OCI-M1 (cell line): Measurements from ENCODE around the gene LAMA4.

Source experiments
- DNase-seq: peaks from one replicate; lab custom pipeline; 2025; lab: John Stamatoyannopoulos, UW

The LAMA4 gene

GRCh38 chr6:112081569-112081968 lies 172.8 kb downstream of the LAMA4 start:
- DNase-seq = no peak

- no peak for DNase-seq
These were observed 187.8 kb downstream of the LAMA4 start for GRCh38 chr6:112066606-112067005.

GRCh38 chr6:112065426-112065986 lies 188.9 kb downstream of the LAMA4 start:
- no peak for DNase-seq

GRCh38 chr6:112062966-112063365 lies 191.4 kb downstream of the LAMA4 start:
- no peak for DNase-seq

GRCh38 chr6:112061605-112062004 lies 192.8 kb downstream of the LAMA4 start:
- DNase-seq = no peak
